Neural progenitor cell (in vitro differentiated cells): ENCODE data around the gene SCIN. TPM values are rescaled to one million over a fixed set of nuclear protein-coding genes. Genes with fewer than 3 reads are reported as not detected.
"Not testable (repeated sequence)": the region's sequence is repeated elsewhere in the genome, so short reads cannot be mapped to it uniquely, and the experiment has no call there.

Experiments
- DNase-seq: peaks from one replicate; pipeline ENCODE4 v3.0.0-alpha.2; 2016; ENCODE audit warnings: low spot score
- H2AFZ ChIP-seq: fragments of 200-600 bp; sonication (generic); replicated peaks from 2 replicates; pipeline ENCODE4 v1.6.1; 2016; ENCODE audit warnings: antibody characterized with exemption
- H3F3A ChIP-seq: fragments of 200-600 bp; sonication (generic); 2 replicates; pipeline ENCODE4 v1.6.1; 2016; ENCODE audit warnings: antibody characterized with exemption, low read depth
- H3K27ac ChIP-seq: fragments of 200-600 bp; sonication (generic); 2 replicates; pipeline ENCODE4 v1.5.1; 2016; ENCODE audit warnings: mild to moderate bottlenecking
- H3K27me3 ChIP-seq: fragments of 200-600 bp; sonication (generic); 2 replicates; pipeline ENCODE4 v1.6.1; 2016; ENCODE audit warnings: mild to moderate bottlenecking, moderate library complexity
- H3K36me3 ChIP-seq: fragments of 200-600 bp; sonication (generic); 2 replicates; pipeline ENCODE4 v1.5.1; 2016
- H3K4me1 ChIP-seq: fragments of 200-600 bp; sonication (generic); 2 replicates; pipeline ENCODE4 v1.6.1; 2016; ENCODE audit warnings: mixed run types
- H3K4me2 ChIP-seq: fragments of 200-600 bp; sonication (generic); 2 replicates; pipeline ENCODE4 v1.6.1; 2016
- H3K4me3 ChIP-seq: fragments of 200-600 bp; sonication (generic); 2 replicates; pipeline ENCODE4 v1.5.1; 2016
- H3K79me2 ChIP-seq: fragments of 200-600 bp; sonication (generic); 2 replicates; pipeline ENCODE4 v1.6.1; 2016; ENCODE audit warnings: low read depth
- H3K9ac ChIP-seq: fragments of 200-600 bp; sonication (generic); 2 replicates; pipeline ENCODE4 v1.6.1; 2016
- H3K9me3 ChIP-seq: fragments of 200-600 bp; sonication (generic); 2 replicates; pipeline ENCODE4 v1.5.1; 2016; ENCODE audit warnings: low read depth
- H4K20me1 ChIP-seq: fragments of 200-600 bp; sonication (generic); 2 replicates; pipeline ENCODE4 v1.6.1; 2016; ENCODE audit warnings: low read depth
- H3K27ac Mint-ChIP-seq: 3 replicates; pipeline ENCODE4 v1.8.0; 2021; ENCODE audit warnings: mixed read lengths
- H3K27me3 Mint-ChIP-seq: 2 replicates; pipeline ENCODE4 v1.8.0; 2022; ENCODE audit warnings: low read depth, mild to moderate bottlenecking, inconsistent platforms, moderate library complexity, mixed read lengths; ENCODE audit not compliant: insufficient read depth
- H3K36me3 Mint-ChIP-seq: 3 replicates; pipeline ENCODE4 v1.8.0; 2021; ENCODE audit warnings: mixed read lengths
- H3K4me1 Mint-ChIP-seq: 3 replicates; pipeline ENCODE4 v1.8.0; 2021; ENCODE audit warnings: mixed read lengths
- H3K4me3 Mint-ChIP-seq: 3 replicates; pipeline ENCODE4 v1.8.0; 2021; ENCODE audit warnings: mild to moderate bottlenecking, moderate library complexity, mixed read lengths
- H3K9me3 Mint-ChIP-seq: 3 replicates; pipeline ENCODE4 v1.8.0; 2020; ENCODE audit warnings: mixed read lengths
- EZH2 ChIP-seq: fragments of 200-600 bp; sonication (generic); IDR thresholded peaks from 2 replicates; pipeline ENCODE4 v1.6.1; 2017; ENCODE audit warnings: antibody characterized with exemption, mild to moderate bottlenecking, moderate library complexity
- EZH2phosphoT487 ChIP-seq: fragments of 200-600 bp; sonication (generic); IDR thresholded peaks from 2 replicates; pipeline ENCODE4 v1.6.1; 2017; ENCODE audit warnings: antibody characterized with exemption
- total RNA-seq: library from RNA; depleted of rRNA; stranded (reverse); fragments of >200 nt; gene quantifications from 2 replicates; pipeline ENCODE4 v1.2.3, GENCODE V29; 2015; ENCODE audit warnings: low replicate concordance
- TF ChIP-seq, protein P1 (sequence below): fragments of 200-600 bp; sonication (generic); IDR thresholded peaks from 2 replicates; pipeline ENCODE4 v1.5.1; 2017; ENCODE audit warnings: antibody characterized with exemption, mild to moderate bottlenecking

The SCIN gene
- total RNA-seq, 1 donor from 2014 or later = not detected

DNA sequence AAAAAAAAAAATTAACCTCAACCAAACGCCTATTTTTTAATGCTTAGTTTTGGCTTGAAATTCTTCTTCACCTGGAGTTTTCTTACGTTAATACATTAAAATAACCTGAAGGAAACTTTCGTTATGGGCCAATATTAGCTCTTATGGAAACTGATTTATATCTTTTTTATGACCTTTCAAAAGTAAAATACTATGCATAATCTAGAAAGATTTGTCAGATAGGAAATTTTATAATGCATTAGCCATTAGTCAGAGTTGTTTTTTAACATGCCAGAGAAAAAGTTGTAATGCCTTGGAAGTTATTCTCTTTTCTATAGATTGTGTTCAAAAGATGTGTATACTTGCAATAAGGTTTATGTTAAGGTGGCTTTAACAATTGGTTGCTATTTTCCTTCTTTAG, 82.6 kb downstream of the SCIN start:
- Histone ChIP-seq H3K27ac (no peak overlapping the region), H3K4me2 (no peak overlapping the region), H3K9ac (no peak overlapping the region), H3K79me2 (no peaks in the 10 kb centered on the region), H3K4me3 (no peak overlapping the region), H3K4me1 (no peaks in the 10 kb centered on the region), H3F3A (no peaks in the 10 kb centered on the region), H3K9me3 (no peaks in the 10 kb centered on the region), H2AFZ (no peak overlapping the region), H3K36me3 (no peaks in the 10 kb centered on the region), H4K20me1 (no peaks in the 10 kb centered on the region), H3K27me3 (no peaks in the 10 kb centered on the region)
- no peak overlapping the region for H3K27ac Mint-ChIP-seq
- no peak for TF ChIP-seq EZH2
- no peak for TF ChIP-seq EZH2phosphoT487
- TF ChIP-seq, protein P1, sequence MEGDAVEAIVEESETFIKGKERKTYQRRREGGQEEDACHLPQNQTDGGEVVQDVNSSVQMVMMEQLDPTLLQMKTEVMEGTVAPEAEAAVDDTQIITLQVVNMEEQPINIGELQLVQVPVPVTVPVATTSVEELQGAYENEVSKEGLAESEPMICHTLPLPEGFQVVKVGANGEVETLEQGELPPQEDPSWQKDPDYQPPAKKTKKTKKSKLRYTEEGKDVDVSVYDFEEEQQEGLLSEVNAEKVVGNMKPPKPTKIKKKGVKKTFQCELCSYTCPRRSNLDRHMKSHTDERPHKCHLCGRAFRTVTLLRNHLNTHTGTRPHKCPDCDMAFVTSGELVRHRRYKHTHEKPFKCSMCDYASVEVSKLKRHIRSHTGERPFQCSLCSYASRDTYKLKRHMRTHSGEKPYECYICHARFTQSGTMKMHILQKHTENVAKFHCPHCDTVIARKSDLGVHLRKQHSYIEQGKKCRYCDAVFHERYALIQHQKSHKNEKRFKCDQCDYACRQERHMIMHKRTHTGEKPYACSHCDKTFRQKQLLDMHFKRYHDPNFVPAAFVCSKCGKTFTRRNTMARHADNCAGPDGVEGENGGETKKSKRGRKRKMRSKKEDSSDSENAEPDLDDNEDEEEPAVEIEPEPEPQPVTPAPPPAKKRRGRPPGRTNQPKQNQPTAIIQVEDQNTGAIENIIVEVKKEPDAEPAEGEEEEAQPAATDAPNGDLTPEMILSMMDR = no peak
- H3K36me3 Mint-ChIP-seq = no peaks in the 10 kb centered on the region
- no peaks in the 10 kb centered on the region for H3K4me1 Mint-ChIP-seq
- no peaks in the 10 kb centered on the region for H3K27me3 Mint-ChIP-seq
- no peaks in the 10 kb centered on the region for H3K9me3 Mint-ChIP-seq
- no peak for DNase-seq
- H3K4me3 Mint-ChIP-seq = no peak overlapping the region

DNA sequence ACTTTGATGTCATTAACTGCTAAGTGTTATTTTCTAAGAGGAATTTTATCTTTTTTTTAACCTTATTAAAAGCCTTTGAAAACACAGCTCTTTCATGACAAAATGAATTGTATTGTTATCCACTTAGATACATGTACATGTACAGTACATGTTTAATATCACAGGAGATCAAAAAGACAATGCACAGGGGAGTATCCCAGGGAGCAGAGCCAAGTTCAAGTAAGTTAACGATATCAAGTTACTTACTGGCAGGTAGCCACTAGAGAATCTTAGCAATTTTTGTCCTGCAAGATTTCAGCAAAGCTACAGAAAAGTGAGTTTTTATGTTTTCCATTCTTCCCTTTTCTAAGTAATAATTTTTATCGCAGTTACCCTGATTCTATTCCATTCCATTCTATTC, 83.0 kb downstream of the SCIN start:
- Mint-ChIP-seq H3K9me3 (no peaks in the 10 kb centered on the region), H3K27ac (no peak overlapping the region), H3K4me3 (no peak overlapping the region), H3K27me3 (no peaks in the 10 kb centered on the region), H3K4me1 (no peaks in the 10 kb centered on the region), H3K36me3 (no peaks in the 10 kb centered on the region)
- H4K20me1 ChIP-seq = no peaks in the 10 kb centered on the region
- no peak overlapping the region for H3K4me2 ChIP-seq
- no peaks in the 10 kb centered on the region for H3F3A ChIP-seq
- no peak for DNase-seq
- H3K79me2 ChIP-seq = no peaks in the 10 kb centered on the region
- H3K27me3 ChIP-seq = no peaks in the 10 kb centered on the region
- H3K27ac ChIP-seq = no peak overlapping the region
- H2AFZ ChIP-seq = no peak overlapping the region
- H3K36me3 ChIP-seq = no peaks in the 10 kb centered on the region
- TF ChIP-seq EZH2 (no peak), EZH2phosphoT487 (no peak)
- TF ChIP-seq, protein P1 = no peak
- H3K4me1 ChIP-seq = no peaks in the 10 kb centered on the region
- no peak overlapping the region for H3K9ac ChIP-seq
- H3K4me3 ChIP-seq = no peak overlapping the region
- no peaks in the 10 kb centered on the region for H3K9me3 ChIP-seq

DNA sequence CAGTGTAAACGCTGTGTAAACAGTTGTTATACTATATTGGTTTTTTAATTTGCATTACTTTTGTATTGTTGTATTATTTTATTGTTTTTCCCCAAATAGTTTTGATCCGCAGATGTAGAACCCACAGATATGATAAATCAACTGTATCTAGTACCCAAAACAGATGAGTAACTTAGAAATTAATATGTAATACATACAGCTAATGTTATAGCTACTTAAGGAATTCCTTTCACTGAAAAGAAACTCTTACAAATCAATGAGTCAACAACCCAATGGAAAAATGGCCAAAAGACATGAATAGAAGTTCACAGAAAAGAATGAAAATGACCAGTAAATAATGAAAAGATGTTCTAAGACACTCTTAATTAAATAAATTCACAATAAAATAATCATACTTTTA, 84.6 kb downstream of the SCIN start:
- Histone ChIP-seq H3K9ac (no peak overlapping the region), H3K36me3 (no peaks in the 10 kb centered on the region), H2AFZ (no peak overlapping the region), H3K9me3 (no peaks in the 10 kb centered on the region), H3K4me2 (no peak overlapping the region), H3K79me2 (no peaks in the 10 kb centered on the region), H3K4me3 (no peak overlapping the region), H3K27me3 (no peaks in the 10 kb centered on the region), H3K27ac (no peak overlapping the region), H3K4me1 (no peaks in the 10 kb centered on the region), H4K20me1 (no peaks in the 10 kb centered on the region), H3F3A (no peaks in the 10 kb centered on the region)
- H3K4me1 Mint-ChIP-seq = no peaks in the 10 kb centered on the region
- no peak overlapping the region for H3K4me3 Mint-ChIP-seq
- H3K9me3 Mint-ChIP-seq = peaks cover 4% of the 10 kb centered on the region
- TF ChIP-seq, protein P1 = no peak
- TF ChIP-seq EZH2phosphoT487 = no peak
- no peak for TF ChIP-seq EZH2
- DNase-seq = no peak
- no peaks in the 10 kb centered on the region for H3K36me3 Mint-ChIP-seq
- no peak overlapping the region for H3K27ac Mint-ChIP-seq
- no peaks in the 10 kb centered on the region for H3K27me3 Mint-ChIP-seq

DNA sequence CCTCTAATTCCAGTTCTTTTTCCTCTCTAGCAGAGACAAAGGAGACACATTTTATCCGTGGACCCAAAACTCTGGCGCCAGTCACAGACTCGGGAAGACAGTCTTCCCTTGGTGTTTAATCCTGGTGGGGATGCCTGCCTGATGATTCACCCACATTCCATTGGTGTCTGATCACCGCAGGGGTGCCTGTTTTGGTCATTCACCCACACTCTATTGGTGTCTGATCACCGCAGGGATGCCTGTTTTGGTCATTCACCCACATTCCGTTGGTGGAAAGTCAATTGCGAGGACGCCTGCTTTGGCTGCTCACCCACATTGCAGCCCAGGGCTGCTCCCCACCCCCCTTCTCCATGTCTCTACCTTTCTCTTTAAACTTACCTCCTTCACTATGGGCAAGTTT, 89.9 kb downstream of the SCIN start:
- not testable (repeated sequence) for H3F3A ChIP-seq, H3K27ac ChIP-seq, H3K4me1 ChIP-seq, H3K4me3 Mint-ChIP-seq, H3K4me2 ChIP-seq, H3K9ac ChIP-seq, H3K27me3 ChIP-seq, H3K36me3 ChIP-seq, H3K9me3 ChIP-seq, H3K27me3 Mint-ChIP-seq, H3K9me3 Mint-ChIP-seq, H2AFZ ChIP-seq, H4K20me1 ChIP-seq, H3K4me1 Mint-ChIP-seq, H3K4me3 ChIP-seq, H3K79me2 ChIP-seq, H3K36me3 Mint-ChIP-seq
- DNase-seq = peak; percentile 18
- H3K27ac Mint-ChIP-seq = peak overlapping the region; percentile 12

DNA sequence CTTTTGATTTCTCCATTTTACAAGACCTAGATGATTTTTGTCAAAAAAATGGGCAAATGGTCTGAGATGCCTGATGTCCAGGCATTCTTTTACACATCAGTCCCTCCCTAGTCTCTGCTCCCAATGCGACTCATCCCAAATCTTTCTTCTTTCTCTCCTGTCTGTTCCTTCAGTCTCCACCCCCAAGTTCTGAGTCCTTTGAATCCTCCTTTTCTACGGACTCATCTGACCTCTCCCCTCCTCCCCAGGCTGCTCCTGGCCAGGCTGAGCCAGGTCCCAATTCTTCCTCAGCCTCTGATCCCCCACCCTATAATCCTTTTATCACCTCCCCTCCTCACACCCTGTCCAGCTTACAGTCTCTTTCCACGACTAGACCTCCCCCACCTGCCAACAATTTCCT, 90.5 kb downstream of the SCIN start:
- H3K27ac ChIP-seq, H3K79me2 ChIP-seq, H3F3A ChIP-seq, H3K9ac ChIP-seq, H3K4me3 ChIP-seq, H3K36me3 Mint-ChIP-seq, H3K4me3 Mint-ChIP-seq, H3K27me3 Mint-ChIP-seq, H3K4me1 Mint-ChIP-seq, H3K9me3 Mint-ChIP-seq, H3K4me2 ChIP-seq, DNase-seq, H4K20me1 ChIP-seq, H2AFZ ChIP-seq, H3K27me3 ChIP-seq, H3K27ac Mint-ChIP-seq, H3K4me1 ChIP-seq, H3K36me3 ChIP-seq, H3K9me3 ChIP-seq: not testable (repeated sequence)
